Measurements from ENCODE around the gene TEX13A. TPM values are rescaled to one million over a fixed set of nuclear protein-coding genes. Genes with fewer than 3 reads are reported as not detected.

Gene TEX13A
- total RNA-seq, 1 donor from 2014 or later, result not detected

DNA sequence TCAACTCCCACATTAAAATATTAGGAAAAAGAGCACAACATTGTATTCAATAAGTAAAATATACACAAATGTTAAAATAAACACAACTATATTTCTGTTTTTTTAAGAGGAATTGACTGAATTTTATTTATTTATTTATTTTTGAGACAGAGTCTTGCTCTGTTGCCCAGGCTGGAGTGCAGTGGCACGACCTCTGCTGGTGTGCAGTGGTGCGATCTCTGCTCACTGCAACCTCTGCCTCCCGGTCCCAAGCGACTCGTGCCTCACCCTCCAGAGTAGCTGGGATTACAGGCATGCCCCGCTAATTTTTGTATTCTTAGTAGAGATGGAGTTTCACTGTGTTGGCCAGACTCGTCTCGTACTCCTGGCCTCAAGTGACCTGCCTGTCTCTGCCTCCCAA is 31.4 kb downstream of the TEX13A start:
- ATAC-seq, result no peak
- DNase-seq, result no peak
- intact Hi-C loops (cut with micrococcal nuclease), result no loop called here

DNA sequence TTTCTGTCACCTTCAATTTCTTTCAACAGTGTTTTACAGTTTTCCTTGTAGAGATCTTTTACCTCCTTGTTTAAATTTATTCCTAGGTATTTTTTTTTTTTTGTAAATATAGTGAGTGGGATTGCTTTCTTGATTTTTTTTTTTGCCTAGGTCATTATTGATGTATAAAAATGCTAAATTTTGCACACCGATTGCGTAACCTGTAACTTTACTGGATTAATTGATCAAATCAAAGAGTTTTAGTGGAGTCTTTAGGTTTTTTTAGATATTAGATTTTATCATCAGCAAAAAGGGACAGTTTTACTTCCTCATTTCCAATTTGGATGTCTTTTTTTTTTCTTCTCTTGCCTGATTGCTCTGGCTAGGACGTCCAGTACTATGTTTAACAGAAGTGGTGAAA is 40.9 kb downstream of the TEX13A start:
- intact Hi-C loops (cut with micrococcal nuclease), result no loop called here
- DNase-seq (no peak), ATAC-seq (no peak)

DNA sequence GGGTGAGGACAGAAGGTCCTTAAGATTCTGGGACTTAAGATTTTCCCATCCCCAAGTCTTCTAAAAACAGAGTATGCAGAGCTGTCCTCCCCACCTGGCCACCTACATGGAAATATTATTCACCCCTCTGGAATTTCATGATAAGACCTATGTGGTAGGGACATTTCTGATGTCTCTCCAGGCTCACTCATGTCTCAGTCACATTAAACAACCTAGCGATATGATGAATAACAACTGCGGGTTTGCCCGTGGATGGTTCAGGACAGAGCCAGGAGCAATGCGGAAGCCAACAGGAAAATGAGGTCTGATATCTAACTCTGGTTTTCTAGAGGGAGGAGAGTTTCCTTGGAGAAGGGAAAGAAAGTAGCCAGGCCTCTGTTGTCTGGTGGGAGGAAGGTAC is 47.4 kb downstream of the TEX13A start:
- intact Hi-C loops (cut with micrococcal nuclease), result no loop called here
- ATAC-seq, result no peak
- no peak for DNase-seq
